Kidney (tissue), 14 donors: ENCODE measurements around the gene CNTN4. TPM values are rescaled to one million over a fixed set of nuclear protein-coding genes. Genes with fewer than 3 reads are reported as not detected.
A peak's percentile ranks its signal among the peaks of the same experiment; 100 is the strongest.

Experiments
- DNase-seq, 5 donors: peaks; one replicate each; pipeline ENCODE4 v3.0.0-alpha.2; 2013 to 2020
- FAIRE-seq: peaks from 2 replicates; lab custom pipeline; 2012; peaks lifted over from hg19 to GRCh38; lab: Jason Lieb, UNC
- H3K27ac ChIP-seq, 2 donors: one replicate each; pipeline ENCODE4 v1.7.0; 2013; ENCODE audit warnings: low read depth in 2 of 2, low read length in 2 of 2, inconsistent platforms in 1 of 2
- H3K27me3 ChIP-seq: one replicate; pipeline ENCODE4 v1.7.1; 2013; ENCODE audit warnings: low read length, inconsistent platforms; ENCODE audit not compliant: control insufficient read depth, insufficient read depth
- H3K36me3 ChIP-seq, 3 donors: one replicate each; pipeline versions ENCODE4 v1.7.0 to v1.7.1; 2013; ENCODE audit warnings: low read length in 3 of 3, control low read depth in 1 of 3, inconsistent platforms in 1 of 3; ENCODE audit not compliant: insufficient read depth in 3 of 3, control insufficient read depth in 2 of 3
- H3K4me1 ChIP-seq, 3 donors: one replicate each; pipeline versions ENCODE4 v1.7.0 to v1.7.1; 2013; ENCODE audit warnings: low read length in 3 of 3, inconsistent platforms in 1 of 3, low read depth in 1 of 3; ENCODE audit not compliant: control insufficient read depth in 2 of 3, insufficient read depth in 2 of 3
- H3K4me3 ChIP-seq, 3 donors: one replicate each; pipeline versions ENCODE4 v1.7.0 to v1.8.1; 2013; ENCODE audit warnings: low read length in 3 of 3, control low read depth in 1 of 3, inconsistent platforms in 1 of 3
- H3K9ac ChIP-seq, 3 donors: one replicate each; pipeline versions ENCODE4 v1.7.0 to v1.7.1; 2013; ENCODE audit warnings: low read length in 3 of 3, control low read depth in 1 of 3, inconsistent platforms in 1 of 3
- H3K9me3 ChIP-seq, 3 donors: one replicate each; pipeline versions ENCODE4 v1.7.0 to v1.7.1; 2013; ENCODE audit warnings: low read length in 3 of 3, control low read depth in 1 of 3, inconsistent platforms in 1 of 3; ENCODE audit not compliant: control insufficient read depth in 2 of 3, insufficient read depth in 1 of 3
- intact Hi-C: fragments of 100-400 bp; cut with DNase I; formaldehyde crosslinking; loops from one replicate; pipeline ENCODE4 v1.11.1; 2022
- polyA plus RNA-seq: library from polyadenylated mRNA; stranded (reverse); fragments of 350-450 nt; fragmentation: Illumina TruSeq; extraction: RNeasy Lipid Tissue Mini Kit (QIAGEN cat#74804); gene quantifications from one replicate; pipeline ENCODE4 v1.2.3, GENCODE V29; 2014; ENCODE audit warnings: low read depth, low replicate concordance; ENCODE audit not compliant: insufficient read depth
- total RNA-seq: library from RNA; stranded (reverse); fragmentation: NEBNext Ultra II Directional; extraction: Animal tissue kit (Norgen Biotek cat#: 25700); gene quantifications from one replicate; pipeline ENCODE4 v1.2.1, GENCODE V29; 2021
- TF ChIP-seq, protein P1 (sequence below): IDR thresholded peaks from 3 replicates; pipeline ENCODE4 v1.5.1; 2012; ENCODE audit warnings: mild to moderate bottlenecking, moderate library complexity, borderline replicate concordance; ENCODE audit not compliant: insufficient read depth; ENCODE audit errors: extremely low read depth
- donor health status: control.
- donor health status: control.
- donor health status: control.
- donor health status: control.
- donor health status: control.
- donor health status: DM: yes; HTN: yes; CAD: no.
- donor health status: Normal renal cell carcinoma (clear cell type).

CNTN4 gene
- total and polyA plus RNA-seq, 2 donors from 2014 or later = 2.2 to 13.4 TPM

DNA sequence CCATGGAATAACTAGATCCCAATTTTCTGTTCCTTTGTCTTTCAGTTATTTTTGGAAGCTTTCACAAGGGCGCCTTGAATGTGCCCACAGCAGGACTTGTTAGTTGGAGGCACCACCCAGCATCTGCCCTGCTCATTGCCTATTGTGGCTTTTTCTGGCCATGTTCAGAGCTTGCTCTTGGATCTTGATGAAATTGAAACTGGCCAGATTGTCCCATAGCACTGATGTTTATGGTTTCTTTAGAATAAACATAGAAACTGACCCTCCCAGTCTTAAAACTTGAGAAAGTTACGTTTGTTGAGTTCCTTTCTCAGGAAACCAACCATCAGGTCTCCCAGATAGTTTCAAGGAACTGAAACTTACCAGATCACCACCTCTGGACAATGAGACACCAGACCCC is 536.8 kb downstream of the CNTN4 start:
- intact Hi-C loops = no loop called here
- FAIRE-seq (no peak), DNase-seq (no peak)
- no peaks in the 10 kb centered on the region for H3K36me3 ChIP-seq
- no peaks in the 10 kb centered on the region for H3K4me1 ChIP-seq
- H3K9me3 ChIP-seq = no peaks in the 10 kb centered on the region
- H3K9ac ChIP-seq = no peak overlapping the region
- TF ChIP-seq, protein P1, sequence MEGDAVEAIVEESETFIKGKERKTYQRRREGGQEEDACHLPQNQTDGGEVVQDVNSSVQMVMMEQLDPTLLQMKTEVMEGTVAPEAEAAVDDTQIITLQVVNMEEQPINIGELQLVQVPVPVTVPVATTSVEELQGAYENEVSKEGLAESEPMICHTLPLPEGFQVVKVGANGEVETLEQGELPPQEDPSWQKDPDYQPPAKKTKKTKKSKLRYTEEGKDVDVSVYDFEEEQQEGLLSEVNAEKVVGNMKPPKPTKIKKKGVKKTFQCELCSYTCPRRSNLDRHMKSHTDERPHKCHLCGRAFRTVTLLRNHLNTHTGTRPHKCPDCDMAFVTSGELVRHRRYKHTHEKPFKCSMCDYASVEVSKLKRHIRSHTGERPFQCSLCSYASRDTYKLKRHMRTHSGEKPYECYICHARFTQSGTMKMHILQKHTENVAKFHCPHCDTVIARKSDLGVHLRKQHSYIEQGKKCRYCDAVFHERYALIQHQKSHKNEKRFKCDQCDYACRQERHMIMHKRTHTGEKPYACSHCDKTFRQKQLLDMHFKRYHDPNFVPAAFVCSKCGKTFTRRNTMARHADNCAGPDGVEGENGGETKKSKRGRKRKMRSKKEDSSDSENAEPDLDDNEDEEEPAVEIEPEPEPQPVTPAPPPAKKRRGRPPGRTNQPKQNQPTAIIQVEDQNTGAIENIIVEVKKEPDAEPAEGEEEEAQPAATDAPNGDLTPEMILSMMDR = no peak
- H3K27me3 ChIP-seq = no peaks in the 10 kb centered on the region
- no peak overlapping the region for H3K4me3 ChIP-seq
- H3K27ac ChIP-seq = no peak overlapping the region

DNA sequence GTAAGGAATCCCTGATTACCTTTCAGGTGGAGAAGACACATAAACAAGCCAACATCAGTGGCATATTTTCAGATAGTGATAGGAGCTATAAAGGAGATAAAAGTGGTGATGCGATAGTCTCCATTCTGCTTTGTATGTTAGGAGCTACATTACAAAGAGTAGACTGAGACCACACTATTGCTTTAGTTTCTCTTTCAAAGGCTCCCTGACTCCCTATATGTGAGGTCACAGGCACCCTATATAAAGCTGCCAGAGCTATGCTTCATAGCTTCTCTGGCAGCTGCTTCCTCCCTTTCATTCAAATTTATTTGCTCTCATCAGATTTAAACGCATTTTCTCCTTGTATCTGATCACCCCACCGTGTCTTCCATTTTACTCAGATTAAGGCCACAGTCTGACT is 544.9 kb downstream of the CNTN4 start:
- Histone ChIP-seq H3K27me3 (no peaks in the 10 kb centered on the region), H3K27ac (no peak overlapping the region), H3K36me3 (no peaks in the 10 kb centered on the region), H3K9me3 (peaks cover 0 to 3% (median 0%) of the 10 kb centered on the region in 3 donors), H3K4me3 (no peak overlapping the region), H3K9ac (no peak overlapping the region), H3K4me1 (no peaks in the 10 kb centered on the region)
- TF ChIP-seq, protein P1 = no peak
- peak in 2 of 5 donors; percentile 19 to 36 for DNase-seq
- intact Hi-C loops = no loop called here
- no peak for FAIRE-seq

DNA sequence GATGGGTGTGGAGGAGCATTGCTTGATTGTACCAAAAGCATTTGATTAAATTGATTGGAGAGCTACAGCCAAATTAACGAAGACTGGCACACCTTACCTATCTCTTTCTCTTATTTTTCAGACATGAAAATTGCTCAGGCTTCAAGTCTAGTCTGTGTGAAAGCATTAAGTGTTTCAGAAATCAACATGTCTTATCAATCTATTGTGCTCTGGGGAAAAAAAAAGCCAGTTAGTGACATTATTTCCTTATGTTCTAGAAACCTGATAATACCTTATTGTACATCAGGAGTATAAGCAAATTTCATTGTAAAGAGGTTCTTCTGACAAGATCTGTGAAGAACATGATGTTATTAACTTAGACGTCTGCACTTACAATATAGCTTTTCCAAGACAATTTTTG is 546.3 kb downstream of the CNTN4 start:
- Histone ChIP-seq H3K36me3 (no peaks in the 10 kb centered on the region), H3K4me3 (no peak overlapping the region), H3K27me3 (no peaks in the 10 kb centered on the region), H3K9ac (no peak overlapping the region), H3K4me1 (no peaks in the 10 kb centered on the region), H3K27ac (no peak overlapping the region), H3K9me3 (peaks cover 0 to 12% (median 0%) of the 10 kb centered on the region in 3 donors)
- DNase-seq (no peak), FAIRE-seq (no peak)
- intact Hi-C loops = no loop called here
- TF ChIP-seq, protein P1 = no peak

DNA sequence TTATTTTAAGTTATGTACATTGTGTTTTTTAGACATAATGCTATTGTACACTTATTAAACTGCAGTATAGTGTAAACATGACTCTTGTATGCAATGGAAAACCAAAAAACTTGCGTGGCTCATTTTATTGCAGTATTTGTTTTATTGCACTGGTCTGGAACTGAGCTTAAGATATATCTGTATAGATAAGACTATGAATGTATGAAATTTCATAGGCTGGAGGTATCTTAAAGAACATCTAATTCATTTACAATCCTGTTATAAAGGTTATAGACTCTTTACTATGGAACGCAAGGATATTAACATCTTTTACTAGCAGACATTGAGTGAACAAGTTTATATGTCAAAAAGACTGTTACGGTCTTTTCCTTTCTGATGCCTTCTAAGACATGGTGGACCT is 552.1 kb downstream of the CNTN4 start:
- H3K9me3 ChIP-seq = peaks cover 0 to 12% (median 0%) of the 10 kb centered on the region in 3 donors
- no peak overlapping the region for H3K9ac ChIP-seq
- DNase-seq = no peak
- no peak for FAIRE-seq
- H3K36me3 ChIP-seq = no peaks in the 10 kb centered on the region
- no peak overlapping the region for H3K4me3 ChIP-seq
- no peak overlapping the region for H3K27ac ChIP-seq
- H3K27me3 ChIP-seq = no peaks in the 10 kb centered on the region
- intact Hi-C loops = no loop called here
- TF ChIP-seq, protein P1 = no peak
- H3K4me1 ChIP-seq = peaks cover 0 to 8% (median 0%) of the 10 kb centered on the region in 3 donors
